A172 (cell line): ENCODE measurements around the gene KIF5C. TPM values are rescaled to one million over a fixed set of nuclear protein-coding genes. Genes with fewer than 3 reads are reported as not detected.

Experiments
- DNase-seq: peaks from one replicate; pipeline ENCODE4 v3.0.0-alpha.2; 2015; ENCODE audit warnings: low spot score
- total RNA-seq: library from RNA; depleted of rRNA; stranded (reverse); fragments of >200 nt; shearing (Covaris generic); gene quantifications from 2 replicates; pipeline ENCODE4 v1.2.3, GENCODE V29; 2014

The KIF5C gene
- total RNA-seq, 1 experiment from 2014 or later, result 22.9 TPM

DNA sequence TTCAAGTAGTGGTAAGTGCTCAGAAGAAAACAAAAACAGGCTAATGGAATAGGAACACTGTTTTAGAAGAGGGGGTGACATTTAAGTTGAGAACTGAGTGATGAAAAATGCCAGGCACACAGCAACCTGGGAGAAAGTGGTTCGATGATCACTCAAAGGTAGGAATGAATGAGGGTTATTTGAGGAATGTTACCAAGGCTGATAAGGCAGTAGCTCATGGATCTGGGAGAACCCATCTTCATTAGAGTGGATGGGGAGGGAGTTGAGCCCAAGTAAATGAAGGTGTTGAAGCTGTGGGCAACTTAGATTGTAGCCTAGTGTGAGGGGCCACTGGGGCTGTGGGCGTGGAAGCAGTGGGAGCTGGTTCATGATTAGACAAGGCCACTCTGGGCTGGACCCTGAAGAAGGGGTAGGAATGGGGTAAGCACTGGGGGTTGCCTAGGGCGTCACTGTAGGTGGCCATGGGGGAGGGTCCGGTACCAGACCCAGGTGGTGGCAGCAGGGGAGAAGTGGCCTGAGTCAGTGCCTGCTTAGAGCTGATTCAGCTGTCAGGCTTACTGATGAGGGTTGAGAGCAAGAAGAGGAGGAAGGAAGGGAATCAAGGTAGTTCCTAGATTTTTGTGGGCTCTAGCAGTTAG lies 141.0 kb downstream of the KIF5C start:
- no peak for DNase-seq

GRCh38 chr2:149017116-149017985 lies 142.3 kb downstream of the KIF5C start:
- peak; percentile 76 for DNase-seq

DNA sequence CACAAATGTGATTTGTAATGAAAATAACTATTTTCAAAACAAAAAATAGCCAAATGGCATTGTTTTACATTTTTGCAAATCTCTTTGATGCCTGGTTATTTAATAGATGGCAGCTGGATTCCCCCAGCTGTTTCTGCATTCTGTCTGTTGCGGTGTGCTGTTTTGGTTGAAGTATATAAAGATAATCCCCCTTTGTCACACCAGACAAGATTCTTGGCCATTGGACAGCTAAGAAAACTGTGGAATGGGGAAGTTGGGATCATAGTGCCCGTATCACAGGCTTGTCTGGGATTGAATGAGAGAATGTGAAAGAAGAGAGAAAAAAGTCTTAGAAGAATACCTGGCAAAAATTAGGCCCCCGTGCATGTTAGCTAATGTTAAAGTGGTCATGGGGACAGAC lies 144.0 kb downstream of the KIF5C start:
- DNase-seq, result no peak

DNA sequence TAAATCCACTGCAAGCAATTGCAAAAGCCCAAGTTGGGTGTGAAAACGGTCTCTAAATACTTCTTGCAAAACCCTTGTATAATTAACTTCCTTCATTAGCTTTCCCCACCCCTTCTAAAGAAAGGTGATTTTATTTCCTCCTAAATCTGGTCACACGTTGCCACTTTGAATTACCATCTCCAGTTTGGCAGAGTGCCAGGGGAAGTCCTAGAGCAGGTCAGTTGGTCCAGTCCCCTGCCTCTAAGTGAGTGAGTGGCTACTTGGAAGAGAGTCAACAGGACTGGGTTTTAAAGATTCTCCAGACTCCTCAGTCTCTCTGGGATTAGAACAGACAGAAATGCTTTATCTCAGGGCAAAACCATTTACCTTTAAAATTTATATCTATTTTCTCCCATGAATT lies 144.7 kb downstream of the KIF5C start:
- no peak for DNase-seq

DNA sequence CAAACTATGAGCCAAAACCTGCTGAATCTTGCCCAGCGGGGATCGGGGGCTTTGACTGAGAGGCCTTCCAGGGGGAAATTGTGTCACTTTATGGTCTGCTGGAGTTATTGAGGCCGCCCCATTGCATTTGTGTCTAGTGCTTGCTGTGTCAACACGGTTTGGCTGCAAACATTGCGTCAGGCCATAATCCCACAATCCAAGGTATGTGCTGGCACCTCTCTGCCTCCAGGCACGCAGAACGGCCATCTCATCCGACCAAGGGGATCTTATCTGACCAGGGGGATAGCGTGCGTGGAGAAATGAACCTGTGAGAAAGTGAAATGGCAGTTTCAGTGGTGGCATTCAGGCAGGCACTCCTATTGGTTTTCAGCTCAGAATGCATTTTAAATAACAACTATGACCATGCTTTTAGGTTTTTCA lies 145.4 kb downstream of the KIF5C start:
- no peak for DNase-seq

- no peak for DNase-seq
Observed at GRCh38 chr2:149021271-149021719, 146.3 kb downstream of the KIF5C start.

DNA sequence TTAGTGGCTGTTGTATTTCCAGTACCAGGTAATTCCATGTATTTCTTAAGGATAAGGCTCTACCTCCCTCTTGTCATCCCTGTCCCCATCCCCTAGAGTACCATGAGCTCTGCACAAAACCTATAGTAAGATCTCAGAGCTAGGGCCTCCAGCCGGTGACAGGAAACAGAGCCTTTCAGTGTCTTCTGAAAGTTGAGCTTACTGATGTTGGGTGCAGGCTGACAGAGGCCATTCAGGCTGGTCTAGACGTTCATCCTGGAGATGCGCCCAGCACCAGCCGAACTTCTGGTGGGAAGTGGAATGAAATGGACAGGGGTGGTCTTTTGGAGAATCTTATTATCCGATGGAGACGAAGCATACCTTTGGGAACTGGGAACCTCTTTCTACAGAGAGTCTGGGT lies 146.7 kb downstream of the KIF5C start:
- DNase-seq, result no peak

DNA sequence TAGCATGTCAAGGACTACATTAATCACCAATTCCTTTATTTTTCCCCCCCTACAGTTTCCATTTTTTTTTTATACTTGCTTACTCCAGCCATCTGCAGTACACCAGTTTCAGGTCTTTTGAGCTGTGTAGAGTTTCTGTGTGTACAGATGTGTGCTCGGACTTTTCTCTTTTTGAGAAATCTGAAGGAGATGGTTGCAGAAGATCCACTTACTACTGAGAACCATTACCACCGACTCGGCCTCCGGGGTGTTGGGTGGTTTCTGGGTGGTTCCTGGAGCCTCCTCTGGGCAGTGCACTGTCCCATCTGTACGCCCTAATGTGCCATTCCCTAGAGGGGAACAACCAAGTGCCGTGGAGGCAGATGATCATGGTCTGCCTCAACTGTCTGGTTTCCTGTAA lies 148.1 kb downstream of the KIF5C start:
- no peak for DNase-seq

- DNase-seq, result no peak
Observed at GRCh38 chr2:149027590-149028250, 152.7 kb downstream of the KIF5C start.

DNA sequence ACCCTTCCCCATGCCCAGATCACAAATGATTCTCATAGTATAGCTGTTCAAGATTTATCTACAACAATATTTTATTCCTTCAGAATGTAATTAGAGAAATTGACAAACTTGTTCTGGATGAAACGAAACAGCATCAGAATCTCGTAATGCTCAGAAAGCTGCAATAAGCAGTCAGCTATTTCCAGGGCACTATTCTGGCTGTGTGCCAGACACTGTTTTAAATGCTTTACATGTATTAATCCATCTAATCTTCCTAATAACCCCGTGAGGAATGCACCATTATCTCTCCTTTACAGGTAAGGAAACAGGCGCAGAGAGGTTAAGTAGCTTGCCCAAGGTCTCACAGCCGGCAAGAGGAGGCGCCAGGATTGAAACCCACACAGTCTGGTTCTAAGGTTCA lies 153.3 kb downstream of the KIF5C start:
- no peak for DNase-seq

DNA sequence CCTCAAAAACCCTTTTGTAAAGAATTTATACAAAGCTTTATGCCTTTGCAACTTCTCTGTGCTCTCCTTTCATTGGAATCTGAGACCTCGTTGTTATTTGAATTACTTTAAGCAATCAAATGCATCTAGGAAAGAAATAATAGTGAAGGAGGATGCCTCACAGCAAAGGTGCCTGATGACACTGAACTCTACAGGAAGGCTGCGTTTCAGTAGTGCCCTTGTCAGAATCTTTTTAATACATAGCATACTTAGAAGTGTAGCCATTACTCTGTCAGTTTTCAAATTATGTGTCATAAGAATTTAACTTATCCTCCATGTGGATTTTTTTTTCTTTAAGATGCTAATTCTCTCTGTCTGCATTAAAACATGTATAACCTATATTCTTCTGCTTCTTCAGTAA lies 153.9 kb downstream of the KIF5C start:
- no peak for DNase-seq

GRCh38 chr2:149029307-149029965 lies 154.4 kb downstream of the KIF5C start:
- no peak for DNase-seq

DNA sequence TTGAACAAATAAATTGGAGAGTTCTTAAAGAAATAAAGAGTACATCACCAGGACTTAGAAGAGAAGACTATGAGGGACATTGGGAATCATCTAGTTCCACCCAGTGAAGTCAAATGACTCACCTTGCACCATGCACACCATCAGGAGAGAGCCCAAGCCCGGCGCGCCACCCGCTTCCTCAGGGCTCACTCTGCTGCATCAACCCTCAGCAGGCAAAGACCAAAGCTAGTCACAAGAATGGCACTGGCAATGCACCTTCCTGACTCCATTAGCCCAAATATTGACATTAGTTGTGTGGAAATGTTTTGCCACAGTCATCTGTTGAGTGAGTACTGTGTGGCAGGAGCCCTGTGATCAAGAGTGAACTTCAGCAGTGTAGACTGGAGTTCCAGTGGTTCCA lies 156.4 kb downstream of the KIF5C start:
- no peak for DNase-seq

DNA sequence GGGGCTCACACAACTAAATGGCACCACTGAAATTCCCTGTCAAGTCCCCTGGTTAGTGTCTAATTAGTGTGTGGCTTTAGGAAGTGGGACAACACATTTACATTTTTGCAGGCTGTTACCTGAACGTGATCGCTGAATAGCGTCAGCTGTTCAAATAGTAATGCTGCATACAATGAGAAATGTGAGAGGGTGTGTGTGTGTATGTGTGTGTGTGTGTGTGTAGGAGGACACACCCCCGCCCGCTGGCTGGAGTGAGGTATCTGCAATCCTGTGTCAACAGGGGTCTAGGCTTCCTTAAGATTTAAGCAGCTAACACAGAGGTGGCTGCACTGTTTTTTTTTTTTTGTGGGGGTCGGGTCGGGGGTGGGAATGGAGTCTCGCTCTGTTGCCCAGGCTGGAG lies 158.7 kb downstream of the KIF5C start:
- DNase-seq, result no peak

DNA sequence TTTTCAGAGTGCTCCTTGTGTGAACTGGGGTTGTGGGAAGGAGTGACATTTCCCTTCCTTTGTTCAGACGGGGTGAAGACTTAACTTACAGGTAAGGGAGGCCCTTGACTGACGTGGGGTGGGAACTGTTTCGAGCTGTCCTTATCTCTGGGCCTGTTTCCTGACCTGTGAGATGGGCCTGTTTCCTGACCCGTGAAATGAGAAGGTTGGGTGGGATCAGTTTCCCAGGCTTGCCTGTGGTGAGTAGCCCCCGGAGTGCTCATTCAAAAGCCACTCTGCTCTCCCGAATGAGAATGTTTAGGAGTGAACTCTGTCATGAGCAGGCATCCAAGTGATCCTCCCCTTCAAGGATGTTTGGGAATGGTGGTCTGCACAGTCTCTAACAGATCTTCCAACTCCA lies 159.4 kb downstream of the KIF5C start:
- DNase-seq, result no peak

DNA sequence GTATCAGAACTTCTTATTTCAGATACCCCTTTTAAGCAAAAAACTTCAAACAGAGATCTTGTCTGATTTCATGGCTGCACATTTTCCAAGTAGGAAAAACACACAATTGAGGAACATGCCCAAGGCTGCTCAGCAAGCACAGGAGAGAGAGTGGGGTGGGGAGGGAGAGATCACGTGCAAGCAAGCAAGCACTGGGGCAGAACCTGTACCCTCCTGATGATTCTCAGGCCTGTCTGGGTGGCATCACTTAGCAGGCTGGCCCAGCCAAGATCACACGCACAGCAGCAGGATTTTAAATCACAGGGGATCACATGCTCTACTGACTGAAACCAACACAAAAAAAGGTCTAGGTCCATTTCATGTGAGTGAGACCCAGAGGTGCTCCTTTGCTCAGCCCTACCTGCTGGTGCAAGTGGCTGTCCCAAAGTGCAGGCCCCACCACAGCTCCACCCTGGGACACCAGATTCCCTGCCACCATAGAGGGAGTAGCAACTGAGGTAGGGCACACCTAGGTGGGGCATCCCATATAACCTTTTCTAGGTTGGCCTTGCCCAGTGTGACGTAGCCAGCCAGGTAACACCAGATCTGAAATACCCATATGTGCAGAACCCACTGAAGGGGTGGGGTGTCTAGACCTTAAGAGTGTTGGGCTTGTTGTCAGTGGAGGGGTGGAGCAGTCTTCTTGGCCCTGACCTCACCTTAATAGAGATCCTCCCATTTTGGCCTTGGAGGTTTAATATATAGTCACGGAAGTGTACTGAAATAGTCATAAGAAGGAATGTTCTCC lies 161.7 kb downstream of the KIF5C start:
- DNase-seq, result no peak

DNA sequence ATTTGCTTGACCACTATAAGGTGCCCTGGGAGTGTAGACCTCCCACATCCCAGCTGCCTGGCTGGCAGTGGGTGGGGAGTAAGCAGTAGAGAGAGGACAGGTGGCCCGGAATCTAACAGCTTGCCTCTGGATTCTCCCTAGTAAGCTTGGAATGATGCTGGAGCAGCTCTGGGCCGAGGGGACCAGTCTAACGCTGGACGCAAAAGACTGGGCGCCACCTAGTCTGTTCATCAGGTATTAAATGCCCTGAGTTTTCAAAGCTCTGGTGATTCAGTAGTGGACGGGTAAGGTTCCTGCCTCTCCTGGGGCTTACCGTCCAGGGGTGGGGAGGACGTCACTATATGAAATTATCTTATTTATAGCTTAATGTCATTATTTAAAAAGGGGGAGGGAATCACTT lies 162.8 kb downstream of the KIF5C start:
- no peak for DNase-seq

DNA sequence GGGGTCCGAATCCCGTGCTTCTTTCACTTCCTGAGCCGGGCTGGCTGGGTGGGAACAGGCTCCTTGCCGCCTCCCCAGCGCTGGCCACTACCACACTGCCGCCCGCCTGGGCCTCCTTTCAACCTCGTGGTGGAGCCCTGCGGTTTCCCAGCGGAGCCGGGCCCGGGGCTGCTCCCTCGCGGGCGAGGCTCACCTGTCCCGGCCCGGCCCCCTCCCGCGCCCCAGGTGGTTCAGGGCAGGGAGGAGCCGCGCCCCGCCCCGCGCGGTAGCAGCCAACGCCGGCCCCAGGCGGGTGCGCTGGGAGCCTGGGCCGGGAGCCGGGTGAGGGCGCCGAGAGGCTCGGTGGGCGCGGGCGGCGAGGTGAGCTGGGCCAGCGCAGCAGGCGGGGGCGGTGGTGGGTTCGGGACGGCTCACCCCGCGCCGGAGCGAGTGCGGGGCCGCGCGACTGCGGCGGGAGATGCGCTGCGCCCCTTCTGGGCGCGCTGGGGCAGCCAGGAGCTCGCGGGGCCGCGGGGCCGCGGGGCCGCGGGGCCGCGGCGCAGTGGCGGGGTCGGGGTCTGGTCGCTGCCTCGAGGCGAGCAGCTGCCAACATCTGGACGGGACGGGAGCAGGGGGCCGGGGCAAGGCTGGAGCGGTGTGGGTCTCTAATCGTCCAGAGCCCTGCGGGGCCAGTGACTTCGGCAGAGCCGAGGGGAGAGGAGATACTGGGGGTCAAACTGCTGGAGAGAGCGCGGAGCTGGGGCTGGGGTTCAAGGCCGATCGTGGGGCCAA lies 163.6 kb downstream of the KIF5C start, which contains the start of gene LYPD6B:
Gene LYPD6B (plus strand): TSS at position 258 of the 771 bp plus-strand sequence. CDS start 92,250 bp downstream, outside the sequence.
- no peak for DNase-seq

- DNase-seq, result no peak
Observed at GRCh38 chr2:149039213-149039724, 164.2 kb downstream of the KIF5C start.

- no peak for DNase-seq
Observed at GRCh38 chr2:149040451-149040850, 165.4 kb downstream of the KIF5C start.
